WTC11 (cell line): ENCODE data around the gene PFKFB4. TPM values are rescaled to one million over a fixed set of nuclear protein-coding genes. Genes with fewer than 3 reads are reported as not detected.
A peak's percentile ranks its signal among the peaks of the same experiment; 100 is the strongest.

Experiments
- ATAC-seq: fragments of 200-7000 bp; cut with Tn5 transposase; 2 replicates; pipeline ENCODE4 v1.10.0; 2021; ENCODE audit warnings: mild to moderate bottlenecking, moderate library complexity
- CTCF ChIA-PET: fragments of 300-600 bp; sonication (Branson Sonifier 250); formaldehyde crosslinking; loops from one replicate; lab custom pipeline; 2021; ENCODE audit warnings: antibody characterized with exemption; lab: Charles Lee
- POLR2A ChIA-PET: fragments of 350-600 bp; sonication (Branson Sonifier 250); formaldehyde crosslinking; loops from one replicate; lab custom pipeline; 2021; ENCODE audit warnings: antibody characterized with exemption; lab: Charles Lee
- DNase-seq: peaks from one replicate; pipeline ENCODE4 v3.0.0; 2021; ENCODE audit warnings: low spot score
- H3K27ac Mint-ChIP-seq: 2 replicates; pipeline ENCODE4 v1.8.0; 2021; ENCODE audit warnings: mixed read lengths
- H3K27me3 Mint-ChIP-seq: 2 replicates; pipeline ENCODE4 v1.8.0; 2021; ENCODE audit warnings: low read depth, mild to moderate bottlenecking, moderate library complexity, mixed read lengths
- H3K36me3 Mint-ChIP-seq: 2 replicates; pipeline ENCODE4 v1.8.0; 2021; ENCODE audit warnings: mixed read lengths
- H3K4me1 Mint-ChIP-seq: 2 replicates; pipeline ENCODE4 v1.8.0; 2022; ENCODE audit warnings: mixed read lengths
- H3K4me3 Mint-ChIP-seq: 2 replicates; pipeline ENCODE4 v1.8.0; 2021; ENCODE audit warnings: mild to moderate bottlenecking, moderate library complexity, mixed read lengths
- H3K9me3 Mint-ChIP-seq: 2 replicates; pipeline ENCODE4 v1.8.0; 2021; ENCODE audit warnings: mixed read lengths
- ELF4 ChIP-seq: sonication (generic); formaldehyde crosslinking; IDR thresholded peaks from 2 replicates; pipeline ENCODE4 v1.8.1; 2022; ENCODE audit warnings: low read depth, mild to moderate bottlenecking, moderate library complexity, missing genetic modification reagents
- ETV6 ChIP-seq: sonication (generic); formaldehyde crosslinking; IDR thresholded peaks from 2 replicates; pipeline ENCODE4 v1.8.1; 2022; ENCODE audit warnings: mild to moderate bottlenecking, missing genetic modification reagents
- FOXK1 ChIP-seq: sonication (generic); formaldehyde crosslinking; IDR thresholded peaks from 2 replicates; pipeline ENCODE4 v1.8.0; 2022; ENCODE audit warnings: mild to moderate bottlenecking, moderate library complexity, missing genetic modification reagents
- FOXP1 ChIP-seq: sonication (generic); formaldehyde crosslinking; IDR thresholded peaks from 2 replicates; pipeline ENCODE4 v1.8.0; 2022; ENCODE audit warnings: missing genetic modification reagents, mild to moderate bottlenecking, moderate library complexity, borderline replicate concordance
- GRHL2 ChIP-seq: fragments of 250-450 bp; sonication (Bioruptor Pico); IDR thresholded peaks from 2 replicates; pipeline ENCODE4 v1.8.0; 2022; ENCODE audit warnings: mild to moderate bottlenecking, moderate library complexity; ENCODE audit not compliant: insufficient replicate concordance, severe bottlenecking
- IRF2 ChIP-seq: sonication (generic); formaldehyde crosslinking; IDR thresholded peaks from 2 replicates; pipeline ENCODE4 v1.8.0; 2022; ENCODE audit warnings: low read depth, missing genetic modification reagents, borderline replicate concordance
- MYBL2 ChIP-seq: sonication (generic); formaldehyde crosslinking; IDR thresholded peaks from 2 replicates; pipeline ENCODE4 v1.8.1; 2023; ENCODE audit warnings: mild to moderate bottlenecking, moderate library complexity, missing genetic modification reagents
- NFE2L1 ChIP-seq: sonication (generic); formaldehyde crosslinking; IDR thresholded peaks from 2 replicates; pipeline ENCODE4 v1.8.1; 2023; ENCODE audit warnings: missing genetic modification reagents
- SMAD3 ChIP-seq: sonication (generic); formaldehyde crosslinking; IDR thresholded peaks from 2 replicates; pipeline ENCODE4 v1.8.0; 2022; ENCODE audit warnings: missing genetic modification reagents, mild to moderate bottlenecking, borderline replicate concordance
- SP1 ChIP-seq: sonication (generic); formaldehyde crosslinking; conservative IDR thresholded peaks from 2 replicates; pipeline ENCODE4 v1.8.1; 2022; ENCODE audit warnings: missing genetic modification reagents
- TEAD1 ChIP-seq: sonication (generic); formaldehyde crosslinking; IDR thresholded peaks from 2 replicates; pipeline ENCODE4 v1.8.0; 2022; ENCODE audit warnings: mild to moderate bottlenecking, missing genetic modification reagents
- ZBTB21 ChIP-seq: sonication (generic); formaldehyde crosslinking; IDR thresholded peaks from 2 replicates; pipeline ENCODE4 v1.8.1; 2023; ENCODE audit warnings: mild to moderate bottlenecking, missing genetic modification reagents, borderline replicate concordance
- ZNF121 ChIP-seq: sonication (generic); formaldehyde crosslinking; IDR thresholded peaks from 2 replicates; pipeline ENCODE4 v1.8.0; 2023; ENCODE audit warnings: missing genetic modification reagents
- ZNF423 ChIP-seq: fragments of 250-450 bp; sonication (Bioruptor Pico); IDR thresholded peaks from 2 replicates; pipeline ENCODE4 v2.1.2; 2022; ENCODE audit warnings: mild to moderate bottlenecking, moderate library complexity
- total RNA-seq: library from RNA; stranded (reverse); gene quantifications from 3 replicates; pipeline ENCODE4 v1.2.3, GENCODE V29; 2021
- TF ChIP-seq, protein P1 (sequence below): sonication (generic); formaldehyde crosslinking; IDR thresholded peaks from 2 replicates; pipeline ENCODE4 v1.8.0; 2023; ENCODE audit warnings: missing genetic modification reagents, mild to moderate bottlenecking, borderline replicate concordance
- TF ChIP-seq, protein P2 (sequence below): sonication (generic); formaldehyde crosslinking; IDR thresholded peaks from 2 replicates; pipeline ENCODE4 v1.8.1; 2023; ENCODE audit warnings: mild to moderate bottlenecking, missing genetic modification reagents, moderate library complexity
- TF ChIP-seq, protein P3 (sequence below): sonication (generic); formaldehyde crosslinking; IDR thresholded peaks from 2 replicates; pipeline ENCODE4 v1.8.0; 2022; ENCODE audit warnings: missing genetic modification reagents
- TF ChIP-seq, protein P4 (sequence below): sonication (generic); formaldehyde crosslinking; IDR thresholded peaks from 2 replicates; pipeline ENCODE4 v1.8.0; 2022; ENCODE audit warnings: mild to moderate bottlenecking, missing genetic modification reagents
- TF ChIP-seq, protein P5 (sequence below): sonication (generic); formaldehyde crosslinking; IDR thresholded peaks from 2 replicates; pipeline ENCODE4 v1.8.0; 2022; ENCODE audit warnings: mild to moderate bottlenecking, missing genetic modification reagents
- TF ChIP-seq, protein P6 (sequence below): sonication (generic); formaldehyde crosslinking; IDR thresholded peaks from 2 replicates; pipeline ENCODE4 v1.8.0; 2022; ENCODE audit warnings: mild to moderate bottlenecking, missing genetic modification reagents
- TF ChIP-seq, protein P7 (sequence below): sonication (generic); formaldehyde crosslinking; IDR thresholded peaks from 2 replicates; pipeline ENCODE4 v1.8.0; 2023; ENCODE audit warnings: mild to moderate bottlenecking, missing genetic modification reagents

Gene PFKFB4
- total RNA-seq, 1 experiment from 2014 or later = 18.0 TPM

DNA sequence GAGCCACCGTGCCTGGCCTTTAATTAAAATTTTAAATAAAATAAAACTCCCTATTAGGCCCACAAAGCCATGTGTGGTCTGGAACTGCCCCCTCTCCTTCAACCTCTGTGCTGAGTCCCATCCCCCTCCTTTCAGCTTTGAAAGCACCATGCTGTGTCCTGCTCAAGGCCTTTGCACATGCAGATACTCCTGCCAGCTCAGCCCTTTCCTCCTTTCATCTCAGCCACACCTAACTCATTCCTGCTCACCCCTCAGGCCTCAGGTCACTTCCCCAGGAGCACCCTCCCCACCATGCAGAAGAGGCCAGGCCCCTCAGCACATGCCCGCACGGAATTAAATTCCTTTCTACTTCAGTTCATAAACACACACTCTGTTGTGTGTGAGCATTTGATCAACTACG, 82.0 kb downstream of the PFKFB4 start:
- ATAC-seq = peak; percentile 70
- Mint-ChIP-seq H3K36me3 (no peaks in the 10 kb centered on the region; the same call in none of the 2 replicates), H3K27ac (peak overlapping the region; percentile 79), H3K9me3 (no peaks in the 10 kb centered on the region), H3K4me3 (peak overlapping the region; percentile 14), H3K4me1 (peaks cover 41% of the 10 kb centered on the region), H3K27me3 (no peaks in the 10 kb centered on the region; the same call in none of the 2 replicates)
- TF ChIP-seq, protein P1, sequence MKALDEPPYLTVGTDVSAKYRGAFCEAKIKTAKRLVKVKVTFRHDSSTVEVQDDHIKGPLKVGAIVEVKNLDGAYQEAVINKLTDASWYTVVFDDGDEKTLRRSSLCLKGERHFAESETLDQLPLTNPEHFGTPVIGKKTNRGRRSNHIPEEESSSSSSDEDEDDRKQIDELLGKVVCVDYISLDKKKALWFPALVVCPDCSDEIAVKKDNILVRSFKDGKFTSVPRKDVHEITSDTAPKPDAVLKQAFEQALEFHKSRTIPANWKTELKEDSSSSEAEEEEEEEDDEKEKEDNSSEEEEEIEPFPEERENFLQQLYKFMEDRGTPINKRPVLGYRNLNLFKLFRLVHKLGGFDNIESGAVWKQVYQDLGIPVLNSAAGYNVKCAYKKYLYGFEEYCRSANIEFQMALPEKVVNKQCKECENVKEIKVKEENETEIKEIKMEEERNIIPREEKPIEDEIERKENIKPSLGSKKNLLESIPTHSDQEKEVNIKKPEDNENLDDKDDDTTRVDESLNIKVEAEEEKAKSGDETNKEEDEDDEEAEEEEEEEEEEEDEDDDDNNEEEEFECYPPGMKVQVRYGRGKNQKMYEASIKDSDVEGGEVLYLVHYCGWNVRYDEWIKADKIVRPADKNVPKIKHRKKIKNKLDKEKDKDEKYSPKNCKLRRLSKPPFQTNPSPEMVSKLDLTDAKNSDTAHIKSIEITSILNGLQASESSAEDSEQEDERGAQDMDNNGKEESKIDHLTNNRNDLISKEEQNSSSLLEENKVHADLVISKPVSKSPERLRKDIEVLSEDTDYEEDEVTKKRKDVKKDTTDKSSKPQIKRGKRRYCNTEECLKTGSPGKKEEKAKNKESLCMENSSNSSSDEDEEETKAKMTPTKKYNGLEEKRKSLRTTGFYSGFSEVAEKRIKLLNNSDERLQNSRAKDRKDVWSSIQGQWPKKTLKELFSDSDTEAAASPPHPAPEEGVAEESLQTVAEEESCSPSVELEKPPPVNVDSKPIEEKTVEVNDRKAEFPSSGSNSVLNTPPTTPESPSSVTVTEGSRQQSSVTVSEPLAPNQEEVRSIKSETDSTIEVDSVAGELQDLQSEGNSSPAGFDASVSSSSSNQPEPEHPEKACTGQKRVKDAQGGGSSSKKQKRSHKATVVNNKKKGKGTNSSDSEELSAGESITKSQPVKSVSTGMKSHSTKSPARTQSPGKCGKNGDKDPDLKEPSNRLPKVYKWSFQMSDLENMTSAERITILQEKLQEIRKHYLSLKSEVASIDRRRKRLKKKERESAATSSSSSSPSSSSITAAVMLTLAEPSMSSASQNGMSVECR (CRISPR knock-in tag) = peak; percentile 45; the same call in 1 of the 2 replicates
- TF ChIP-seq, protein P2, sequence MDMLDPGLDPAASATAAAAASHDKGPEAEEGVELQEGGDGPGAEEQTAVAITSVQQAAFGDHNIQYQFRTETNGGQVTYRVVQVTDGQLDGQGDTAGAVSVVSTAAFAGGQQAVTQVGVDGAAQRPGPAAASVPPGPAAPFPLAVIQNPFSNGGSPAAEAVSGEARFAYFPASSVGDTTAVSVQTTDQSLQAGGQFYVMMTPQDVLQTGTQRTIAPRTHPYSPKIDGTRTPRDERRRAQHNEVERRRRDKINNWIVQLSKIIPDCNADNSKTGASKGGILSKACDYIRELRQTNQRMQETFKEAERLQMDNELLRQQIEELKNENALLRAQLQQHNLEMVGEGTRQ (CRISPR knock-in tag) = 0 out of 2 replicates have a peak, but pooled peaks have one; percentile 16
- peak; percentile 91 for TF ChIP-seq ETV6 (CRISPR knock-in tag)
- TF ChIP-seq ZBTB21 (CRISPR knock-in tag) = peak; percentile 62; the same call in 1 of the 2 replicates
- TF ChIP-seq, protein P3, sequence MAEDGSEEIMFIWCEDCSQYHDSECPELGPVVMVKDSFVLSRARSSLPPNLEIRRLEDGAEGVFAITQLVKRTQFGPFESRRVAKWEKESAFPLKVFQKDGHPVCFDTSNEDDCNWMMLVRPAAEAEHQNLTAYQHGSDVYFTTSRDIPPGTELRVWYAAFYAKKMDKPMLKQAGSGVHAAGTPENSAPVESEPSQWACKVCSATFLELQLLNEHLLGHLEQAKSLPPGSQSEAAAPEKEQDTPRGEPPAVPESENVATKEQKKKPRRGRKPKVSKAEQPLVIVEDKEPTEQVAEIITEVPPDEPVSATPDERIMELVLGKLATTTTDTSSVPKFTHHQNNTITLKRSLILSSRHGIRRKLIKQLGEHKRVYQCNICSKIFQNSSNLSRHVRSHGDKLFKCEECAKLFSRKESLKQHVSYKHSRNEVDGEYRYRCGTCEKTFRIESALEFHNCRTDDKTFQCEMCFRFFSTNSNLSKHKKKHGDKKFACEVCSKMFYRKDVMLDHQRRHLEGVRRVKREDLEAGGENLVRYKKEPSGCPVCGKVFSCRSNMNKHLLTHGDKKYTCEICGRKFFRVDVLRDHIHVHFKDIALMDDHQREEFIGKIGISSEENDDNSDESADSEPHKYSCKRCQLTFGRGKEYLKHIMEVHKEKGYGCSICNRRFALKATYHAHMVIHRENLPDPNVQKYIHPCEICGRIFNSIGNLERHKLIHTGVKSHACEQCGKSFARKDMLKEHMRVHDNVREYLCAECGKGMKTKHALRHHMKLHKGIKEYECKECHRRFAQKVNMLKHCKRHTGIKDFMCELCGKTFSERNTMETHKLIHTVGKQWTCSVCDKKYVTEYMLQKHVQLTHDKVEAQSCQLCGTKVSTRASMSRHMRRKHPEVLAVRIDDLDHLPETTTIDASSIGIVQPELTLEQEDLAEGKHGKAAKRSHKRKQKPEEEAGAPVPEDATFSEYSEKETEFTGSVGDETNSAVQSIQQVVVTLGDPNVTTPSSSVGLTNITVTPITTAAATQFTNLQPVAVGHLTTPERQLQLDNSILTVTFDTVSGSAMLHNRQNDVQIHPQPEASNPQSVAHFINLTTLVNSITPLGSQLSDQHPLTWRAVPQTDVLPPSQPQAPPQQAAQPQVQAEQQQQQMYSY (CRISPR knock-in tag) = no peak
- no peak for TF ChIP-seq FOXP1 (CRISPR knock-in tag)
- peak; percentile 95 for TF ChIP-seq TEAD1 (CRISPR knock-in tag)
- TF ChIP-seq, protein P4, sequence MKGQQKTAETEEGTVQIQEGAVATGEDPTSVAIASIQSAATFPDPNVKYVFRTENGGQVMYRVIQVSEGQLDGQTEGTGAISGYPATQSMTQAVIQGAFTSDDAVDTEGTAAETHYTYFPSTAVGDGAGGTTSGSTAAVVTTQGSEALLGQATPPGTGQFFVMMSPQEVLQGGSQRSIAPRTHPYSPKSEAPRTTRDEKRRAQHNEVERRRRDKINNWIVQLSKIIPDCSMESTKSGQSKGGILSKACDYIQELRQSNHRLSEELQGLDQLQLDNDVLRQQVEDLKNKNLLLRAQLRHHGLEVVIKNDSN (CRISPR knock-in tag) = no peak
- no peak for TF ChIP-seq GRHL2 (CRISPR knock-in tag)
- peak; percentile 68 for TF ChIP-seq SP1
- TF ChIP-seq FOXK1 (CRISPR knock-in tag) = peak; percentile 55; the same call in 1 of the 2 replicates
- TF ChIP-seq, protein P5, sequence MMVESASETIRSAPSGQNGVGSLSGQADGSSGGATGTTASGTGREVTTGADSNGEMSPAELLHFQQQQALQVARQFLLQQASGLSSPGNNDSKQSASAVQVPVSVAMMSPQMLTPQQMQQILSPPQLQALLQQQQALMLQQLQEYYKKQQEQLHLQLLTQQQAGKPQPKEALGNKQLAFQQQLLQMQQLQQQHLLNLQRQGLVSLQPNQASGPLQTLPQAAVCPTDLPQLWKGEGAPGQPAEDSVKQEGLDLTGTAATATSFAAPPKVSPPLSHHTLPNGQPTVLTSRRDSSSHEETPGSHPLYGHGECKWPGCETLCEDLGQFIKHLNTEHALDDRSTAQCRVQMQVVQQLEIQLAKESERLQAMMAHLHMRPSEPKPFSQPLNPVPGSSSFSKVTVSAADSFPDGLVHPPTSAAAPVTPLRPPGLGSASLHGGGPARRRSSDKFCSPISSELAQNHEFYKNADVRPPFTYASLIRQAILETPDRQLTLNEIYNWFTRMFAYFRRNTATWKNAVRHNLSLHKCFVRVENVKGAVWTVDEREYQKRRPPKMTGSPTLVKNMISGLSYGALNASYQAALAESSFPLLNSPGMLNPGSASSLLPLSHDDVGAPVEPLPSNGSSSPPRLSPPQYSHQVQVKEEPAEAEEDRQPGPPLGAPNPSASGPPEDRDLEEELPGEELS (CRISPR knock-in tag) = peak; percentile 80; the same call in 1 of the 2 replicates
- TF ChIP-seq, protein P6, sequence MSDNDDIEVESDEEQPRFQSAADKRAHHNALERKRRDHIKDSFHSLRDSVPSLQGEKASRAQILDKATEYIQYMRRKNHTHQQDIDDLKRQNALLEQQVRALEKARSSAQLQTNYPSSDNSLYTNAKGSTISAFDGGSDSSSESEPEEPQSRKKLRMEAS (CRISPR knock-in tag) = peak; percentile 87
- peak; percentile 62 for TF ChIP-seq NFE2L1 (CRISPR knock-in tag)
- 0 out of 2 replicates have a peak, but pooled peaks have one; percentile 69 for TF ChIP-seq ZNF121 (CRISPR knock-in tag)
- peak; percentile 29; the same call in 1 of the 2 replicates for TF ChIP-seq ZNF423 (CRISPR knock-in tag)
- TF ChIP-seq, protein P7, sequence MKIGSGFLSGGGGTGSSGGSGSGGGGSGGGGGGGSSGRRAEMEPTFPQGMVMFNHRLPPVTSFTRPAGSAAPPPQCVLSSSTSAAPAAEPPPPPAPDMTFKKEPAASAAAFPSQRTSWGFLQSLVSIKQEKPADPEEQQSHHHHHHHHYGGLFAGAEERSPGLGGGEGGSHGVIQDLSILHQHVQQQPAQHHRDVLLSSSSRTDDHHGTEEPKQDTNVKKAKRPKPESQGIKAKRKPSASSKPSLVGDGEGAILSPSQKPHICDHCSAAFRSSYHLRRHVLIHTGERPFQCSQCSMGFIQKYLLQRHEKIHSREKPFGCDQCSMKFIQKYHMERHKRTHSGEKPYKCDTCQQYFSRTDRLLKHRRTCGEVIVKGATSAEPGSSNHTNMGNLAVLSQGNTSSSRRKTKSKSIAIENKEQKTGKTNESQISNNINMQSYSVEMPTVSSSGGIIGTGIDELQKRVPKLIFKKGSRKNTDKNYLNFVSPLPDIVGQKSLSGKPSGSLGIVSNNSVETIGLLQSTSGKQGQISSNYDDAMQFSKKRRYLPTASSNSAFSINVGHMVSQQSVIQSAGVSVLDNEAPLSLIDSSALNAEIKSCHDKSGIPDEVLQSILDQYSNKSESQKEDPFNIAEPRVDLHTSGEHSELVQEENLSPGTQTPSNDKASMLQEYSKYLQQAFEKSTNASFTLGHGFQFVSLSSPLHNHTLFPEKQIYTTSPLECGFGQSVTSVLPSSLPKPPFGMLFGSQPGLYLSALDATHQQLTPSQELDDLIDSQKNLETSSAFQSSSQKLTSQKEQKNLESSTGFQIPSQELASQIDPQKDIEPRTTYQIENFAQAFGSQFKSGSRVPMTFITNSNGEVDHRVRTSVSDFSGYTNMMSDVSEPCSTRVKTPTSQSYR (CRISPR knock-in tag) = peak; percentile 99
- no peak for TF ChIP-seq ELF4
- no peak for TF ChIP-seq IRF2 (CRISPR knock-in tag)
- TF ChIP-seq SMAD3 (CRISPR knock-in tag) = peak; percentile 54; the same call in 1 of the 2 replicates
- TF ChIP-seq MYBL2 (CRISPR knock-in tag) = peak; percentile 22; the same call in 1 of the 2 replicates
- ChIA-PET CTCF (interaction anchor here (0.8 to 6.3 kb wide), 19 partner anchors 9 to 1197 kb away, joined by 3 to 168 read pairs (median 4); partner anchors contain the start of genes CCDC51, PFKFB4, SHISA5 and SLC26A6), POLR2A (interaction anchor here (0.6 to 3.3 kb wide), 8 partner anchors 8 to 161 kb away, joined by 3 to 21 read pairs (median 3); partner anchors contain the start of genes CCDC51, PFKFB4, SHISA5 and SLC26A6)
- peak; percentile 78 for DNase-seq
